HG02973 (cell line): ENCODE results near the gene PMF1.
"Not testable (repeated sequence)": the region's sequence is repeated elsewhere in the genome, so short reads cannot be mapped to it uniquely, and the experiment has no call there.

Experiments used
- ATAC-seq: cut with Tn5 transposase; IDR thresholded peaks from one replicate; pipeline ENCODE4 v1.9.1; 2021; ENCODE audit warnings: moderate library complexity; ENCODE audit not compliant: unreplicated experiment

Gene PMF1

DNA sequence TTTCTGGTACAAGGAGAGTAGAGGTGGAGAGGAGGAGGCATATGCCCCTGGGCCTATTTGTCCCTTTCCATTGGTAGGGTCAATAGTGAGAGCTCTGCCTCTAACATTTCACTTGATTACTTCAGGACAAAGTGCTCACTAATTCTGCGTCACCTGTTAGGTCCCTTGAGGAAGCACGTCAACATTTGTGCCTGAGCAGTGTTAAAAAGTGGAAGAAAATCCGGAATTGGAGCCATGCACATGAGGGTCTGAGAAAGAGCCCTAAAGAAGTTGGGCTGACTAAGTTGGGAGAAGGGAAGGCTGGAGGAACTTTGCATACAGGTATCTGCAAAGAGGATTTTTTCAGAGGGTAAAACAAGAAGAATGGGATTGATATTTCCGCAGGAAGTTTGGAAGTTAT, 17.0 kb upstream of the PMF1 start:
- ATAC-seq = no peak

- ATAC-seq = no peak
These were observed 16.4 kb upstream of the PMF1 start for GRCh38 chr1:156196445-156196844.

DNA sequence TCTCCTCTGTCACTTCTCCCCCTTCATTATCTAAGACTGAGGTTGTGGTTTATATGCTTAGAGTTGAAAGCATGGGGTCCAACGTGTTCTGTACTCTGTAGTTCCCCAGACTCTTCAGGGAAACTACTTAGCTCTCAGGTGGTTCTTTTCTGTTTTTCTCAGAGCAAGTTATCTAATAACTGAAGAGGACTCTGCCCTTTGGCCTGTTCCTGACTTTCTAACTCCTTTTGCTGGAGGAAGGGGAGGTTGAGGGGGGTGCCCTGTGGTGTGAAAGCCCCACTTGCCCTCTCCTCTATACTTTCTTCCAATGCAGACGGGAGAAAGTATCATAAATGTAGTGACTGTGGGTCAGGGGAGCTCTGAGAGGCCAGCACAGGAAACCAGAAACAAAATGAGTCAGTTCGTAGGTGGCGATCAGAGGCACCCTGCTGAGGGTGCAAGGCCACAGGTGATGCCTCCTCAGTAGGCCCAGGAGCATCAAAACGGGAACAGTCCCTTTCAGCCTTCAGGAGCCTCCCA, 13.9 kb upstream of the PMF1 start:
- no peak for ATAC-seq

- no peak for ATAC-seq
These were observed 12.8 kb upstream of the PMF1 start for GRCh38 chr1:156200044-156200443.

DNA sequence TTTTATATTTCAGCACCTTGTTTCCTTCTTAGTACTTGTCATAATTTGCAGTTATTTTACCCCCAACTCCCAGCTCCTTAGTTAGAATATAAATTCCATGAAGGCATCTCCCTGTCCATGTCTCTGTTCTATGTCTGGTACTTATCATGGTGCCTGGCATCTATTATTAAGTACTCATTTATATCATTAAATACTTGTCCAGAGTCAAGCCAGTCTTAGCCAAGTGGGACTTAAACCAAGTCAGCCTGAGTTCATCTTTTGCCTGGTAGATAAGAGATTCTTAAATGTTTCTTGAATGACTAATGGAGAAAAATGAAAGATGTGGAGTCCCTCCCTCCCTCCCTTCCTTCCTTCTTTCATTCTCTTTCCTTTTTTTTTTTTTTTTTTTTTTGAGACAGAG, 9.5 kb upstream of the PMF1 start:
- ATAC-seq = no peak

GRCh38 chr1:156204686-156205085, 8.1 kb upstream of the PMF1 start:
- ATAC-seq = no peak

DNA sequence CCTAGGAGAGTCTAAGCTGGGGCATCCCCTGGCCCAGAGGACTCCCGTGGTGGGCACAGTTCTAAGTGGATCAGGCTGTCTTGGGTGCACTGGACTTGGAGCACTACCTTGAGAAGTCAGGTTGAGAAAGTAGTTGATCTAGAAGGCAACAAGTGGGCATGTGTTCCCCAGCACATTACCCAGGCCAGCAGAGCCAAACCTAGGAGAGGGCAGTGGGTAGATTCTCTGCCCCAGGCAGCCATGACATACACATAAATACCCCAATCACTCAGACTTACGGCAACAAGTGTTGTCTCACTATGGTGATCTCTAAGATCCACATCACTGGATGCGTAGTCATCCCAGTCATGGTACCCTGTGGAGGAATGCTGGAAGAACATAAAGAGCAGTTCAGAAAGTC, 1.6 kb upstream of the PMF1 start:
- ATAC-seq = no peak

GRCh38 chr1:156212130-156212529, 677 bp upstream of the PMF1 start:
- no peak for ATAC-seq

GRCh38 chr1:156213644-156213966, 798 bp downstream of the PMF1 start:
- no peak for ATAC-seq

GRCh38 chr1:156214024-156214748, 1.4 kb downstream of the PMF1 start:
- ATAC-seq = no peak

GRCh38 chr1:156216361-156217086, 3.7 kb downstream of the PMF1 start:
- not testable (repeated sequence) for ATAC-seq

GRCh38 chr1:156217871-156218270, 5.1 kb downstream of the PMF1 start:
- ATAC-seq = no peak

DNA sequence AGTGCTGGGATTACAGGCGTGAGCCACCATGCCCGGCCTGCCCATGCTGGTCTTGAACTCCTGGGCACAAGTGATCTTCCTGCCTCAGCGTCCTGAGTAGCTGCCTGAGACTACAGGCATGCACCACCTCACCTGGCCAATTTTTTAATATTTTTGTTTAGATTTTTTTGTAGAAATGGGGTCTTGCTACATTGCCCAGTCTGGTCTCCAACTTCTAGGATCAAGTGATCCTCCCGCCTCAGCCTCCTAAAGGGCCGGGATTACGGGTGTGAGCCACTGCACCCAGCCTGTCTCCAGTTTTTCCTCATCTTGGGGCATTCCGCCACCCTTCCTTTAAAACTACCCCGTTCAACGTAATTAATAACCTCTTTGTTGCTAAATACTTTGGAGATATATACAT, 7.4 kb downstream of the PMF1 start:
- ATAC-seq = no peak

GRCh38 chr1:156221986-156222692, 9.3 kb downstream of the PMF1 start:
- ATAC-seq = no peak

GRCh38 chr1:156225677-156226014, 12.8 kb downstream of the PMF1 start:
- no peak for ATAC-seq

DNA sequence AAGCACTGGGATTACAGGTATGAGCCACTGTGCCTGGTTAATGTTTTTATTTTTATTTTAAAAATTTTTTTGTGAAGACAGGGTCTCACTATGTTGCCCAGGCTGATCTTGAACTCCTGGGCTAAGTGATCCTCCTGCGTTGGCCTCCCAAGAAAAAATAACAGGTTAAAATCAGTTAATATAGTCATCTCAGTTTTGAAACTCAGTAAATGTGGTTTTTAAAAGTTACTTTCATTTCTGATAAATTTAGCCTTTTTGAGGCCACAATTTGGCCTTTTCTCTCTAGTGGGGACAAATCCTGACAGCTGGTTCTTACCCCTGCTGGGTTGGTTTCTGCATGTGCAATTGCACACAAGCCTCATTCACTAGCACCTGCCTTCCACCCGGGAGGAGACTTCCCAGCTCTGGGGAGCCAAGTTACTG, 13.3 kb downstream of the PMF1 start:
- ATAC-seq = peak; percentile 56

DNA sequence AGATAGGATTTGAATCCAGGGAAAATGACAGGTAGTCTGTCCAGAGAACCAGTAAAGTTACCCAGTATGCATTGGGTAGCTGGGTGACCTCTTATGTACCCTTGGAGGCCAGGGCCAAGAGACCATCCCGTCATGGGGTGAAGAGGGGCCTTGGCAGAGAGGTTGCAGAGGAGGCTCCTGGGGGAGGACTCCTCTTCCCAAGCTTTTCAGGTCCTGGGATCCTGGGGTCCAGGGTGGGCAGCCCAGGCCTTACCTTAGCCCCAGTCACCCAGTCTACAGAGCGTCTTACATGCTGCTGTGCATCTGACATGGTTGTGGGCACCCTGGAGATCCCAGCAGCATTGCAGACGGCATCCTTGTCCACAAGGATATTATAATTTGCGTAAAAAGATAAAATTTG, 14.0 kb downstream of the PMF1 start:
- ATAC-seq = no peak

DNA sequence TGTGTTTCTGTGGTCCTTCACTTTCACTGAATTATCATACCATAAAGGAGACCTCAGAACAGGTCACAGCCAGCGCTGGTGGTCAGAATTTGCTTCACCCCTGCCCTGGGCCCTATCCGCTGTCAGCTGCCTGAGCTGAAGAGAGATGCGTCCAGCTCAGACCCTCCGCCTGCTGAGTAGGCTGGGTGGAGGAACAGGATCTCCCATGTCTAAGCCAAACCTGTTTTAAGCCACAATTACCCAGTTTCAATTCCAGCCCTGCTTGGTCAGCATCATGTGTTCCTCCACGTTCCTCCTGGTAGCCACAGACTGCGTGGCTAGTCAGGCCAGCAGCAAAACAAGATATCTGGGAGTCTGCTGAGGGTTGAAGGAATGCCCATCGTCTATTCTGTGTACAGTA, 15.7 kb downstream of the PMF1 start:
- no peak for ATAC-seq

DNA sequence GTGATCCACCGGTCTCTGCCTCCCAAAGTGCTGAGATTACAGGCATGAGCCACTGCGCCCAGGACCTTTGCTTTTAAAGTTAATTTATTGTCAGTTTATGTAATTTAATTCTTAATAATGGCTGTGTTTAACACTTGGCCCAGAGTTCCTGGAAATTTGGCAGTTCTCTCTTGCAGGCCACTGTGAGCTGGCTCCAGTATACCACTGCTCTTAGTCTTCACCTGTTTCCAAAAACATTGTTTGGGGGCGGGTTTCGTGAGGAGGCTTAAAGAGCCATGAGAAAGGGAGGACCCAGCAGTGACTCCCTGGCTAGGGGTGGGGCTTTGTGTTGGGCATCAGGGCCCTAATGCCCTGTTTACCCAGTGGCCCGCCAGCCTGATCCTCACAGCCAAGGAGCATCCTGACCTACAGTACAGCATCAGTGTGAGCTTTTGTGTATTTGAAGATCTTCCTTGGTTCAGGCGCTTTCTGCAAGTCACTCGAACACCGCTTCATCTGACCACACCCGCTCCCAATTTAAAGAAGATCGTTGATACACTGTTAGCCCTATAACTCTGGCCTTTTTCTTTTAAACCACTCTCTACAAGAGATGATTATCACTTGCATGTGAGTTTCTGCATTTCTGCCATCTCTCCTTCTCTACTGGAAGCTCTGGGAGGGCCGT, 17.1 kb downstream of the PMF1 start:
- ATAC-seq = no peak

- ATAC-seq = no peak
These were observed 17.6 kb downstream of the PMF1 start for GRCh38 chr1:156230473-156230837.

DNA sequence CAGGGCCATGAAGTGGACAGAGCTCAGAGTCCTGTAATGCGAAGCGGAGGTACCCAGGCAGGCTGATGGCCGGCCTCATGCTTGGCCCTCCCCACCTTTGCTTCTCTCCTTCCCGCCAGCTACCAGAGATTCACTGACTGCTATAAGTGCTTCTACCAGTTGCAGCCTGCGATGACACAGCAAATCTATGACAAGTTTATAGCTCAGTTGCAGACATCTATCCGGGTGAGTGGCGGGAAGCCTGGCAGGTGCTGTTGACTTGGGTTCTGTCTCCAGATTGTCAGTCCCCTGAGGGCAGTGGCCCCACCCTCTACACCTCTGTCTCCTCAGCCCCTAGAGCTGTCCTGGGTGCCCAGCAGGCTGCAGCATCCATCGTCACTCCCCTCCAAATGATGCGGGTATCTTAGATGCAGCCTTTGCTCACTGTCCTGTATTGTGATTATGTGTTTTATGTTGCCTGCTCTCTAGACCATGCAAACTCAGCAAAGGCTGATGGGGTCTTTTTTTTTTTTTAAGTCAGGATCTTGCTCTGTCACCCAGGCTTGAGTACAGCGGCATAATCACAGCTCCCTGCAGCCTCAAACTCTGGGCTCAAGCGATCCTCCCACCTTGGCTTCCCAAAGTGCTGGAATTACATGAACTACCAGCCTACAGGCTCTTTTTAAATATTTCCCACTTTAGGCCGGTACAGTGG, 19.5 kb downstream of the PMF1 start:
- ATAC-seq = no peak
